HCT116 (cell line): ENCODE results near the gene PTCSC3. TPM values are rescaled to one million over a fixed set of nuclear protein-coding genes. Genes with fewer than 3 reads are reported as not detected.
A peak's percentile ranks its signal among the peaks of the same experiment; 100 is the strongest.

Experiments
- ATAC-seq: fragments of 200-7000 bp; cut with Tn5 transposase; 2 replicates; pipeline ENCODE4 v1.9.1; 2020; ENCODE audit warnings: mild to moderate bottlenecking, moderate library complexity
- Bru-seq: library from RNA; stranded (reverse); fragments of 400-500 nt; gene quantifications from one replicate; lab custom pipeline; 2021; lab: Mats Ljungman, UMichigan
- BruChase-seq, 2 experiments: library from RNA; stranded (reverse); fragments of 400-500 nt; gene quantifications; one replicate each; lab custom pipeline; 2021; lab: Mats Ljungman, UMichigan
- BruUV-seq: library from RNA; stranded (reverse); fragments of 400-500 nt; replicated peaks from 2 replicates; lab custom pipeline; 2021; lab: Mats Ljungman, UMichigan
- CTCF ChIA-PET: fragments of 300-600 bp; sonication (Branson Sonifier 250); formaldehyde crosslinking; loops from one replicate; lab custom pipeline; 2021; ENCODE audit warnings: antibody characterized with exemption; lab: Charles Lee
- POLR2A ChIA-PET: fragments of 300-600, 350-600 bp; sonication (Branson Sonifier 250); formaldehyde crosslinking; loops from one replicate; lab custom pipeline; 2021; ENCODE audit warnings: antibody characterized with exemption; lab: Charles Lee
- RAD21 ChIA-PET, 2 experiments: fragments of 300-600 bp; sonication (Branson Sonifier 250); formaldehyde crosslinking; loops; one replicate each; lab custom pipeline; 2023; ENCODE audit warnings: low total read pairs in 2 of 2; ENCODE audit not compliant: uncharacterized antibody in 2 of 2, unreplicated experiment in 2 of 2, low non-redundant PET in 1 of 2; lab: Charles Lee
- DNase-seq: peaks from one replicate; pipeline ENCODE4 v3.0.0-alpha.2; 2010; ENCODE audit warnings: low read depth, low spot score
- H2AFZ ChIP-seq: fragments of 200-600 bp; shearing (Covaris generic), sonication (generic); 2 replicates; pipeline ENCODE4 v1.6.1; 2017; ENCODE audit warnings: low read depth, mixed run types, mixed read lengths, antibody characterized with exemption, low read length; ENCODE audit not compliant: poor library complexity, severe bottlenecking
- H3K27ac ChIP-seq: 2 replicates; pipeline ENCODE4 v1.5.1; 2012; ENCODE audit warnings: low read depth, low read length
- H3K27me3 ChIP-seq: fragments of 200-600 bp; sonication (generic); 2 replicates; pipeline ENCODE4 v1.6.1; 2016; ENCODE audit warnings: mixed run types, low read length, mixed read lengths; ENCODE audit not compliant: insufficient read depth
- H3K36me3 ChIP-seq, 2 experiments: fragments of 200-500 bp in 1 of 2; fragments of 200-600 bp in 1 of 2; sonication (Bioruptor generic) in 1 of 2; sonication (generic) in 1 of 2; 2 replicates each; pipeline versions ENCODE4 v1.5.1 to v1.6.1; 2014 to 2016; ENCODE audit warnings: low read length in 2 of 2, inconsistent platforms in 1 of 2, mixed read lengths in 1 of 2, mixed run types in 1 of 2; ENCODE audit not compliant: insufficient read depth in 2 of 2, control insufficient read depth in 1 of 2
- H3K4me1 ChIP-seq, 2 experiments: fragments of 200-600 bp in 1 of 2; sonication (generic) in 1 of 2; 2 replicates each; pipeline versions ENCODE4 v1.5.1 to v1.6.1; 2012 to 2017; ENCODE audit warnings: low read length in 2 of 2, inconsistent platforms in 1 of 2, mild to moderate bottlenecking in 1 of 2, mixed read lengths in 1 of 2, mixed run types in 1 of 2, moderate library complexity in 1 of 2; ENCODE audit not compliant: insufficient read depth in 2 of 2, control insufficient read depth in 1 of 2
- H3K4me2 ChIP-seq: fragments of 200-600 bp; sonication (generic); 2 replicates; pipeline ENCODE4 v1.6.1; 2017; ENCODE audit warnings: mixed run types, low read length, mixed read lengths
- H3K4me3 ChIP-seq, 2 experiments: fragments of 200-600 bp in 1 of 2; sonication (generic) in 1 of 2; replicated peaks in 1 of 2; 2 replicates each; pipeline ENCODE4 v1.5.1; 2011 to 2016; ENCODE audit warnings: low read length in 2 of 2, control low read depth in 1 of 2, low read depth in 1 of 2, mild to moderate bottlenecking in 1 of 2, mixed read lengths in 1 of 2, mixed run types in 1 of 2
- H3K79me2 ChIP-seq: fragments of 200-600 bp; sonication (generic); 2 replicates; pipeline ENCODE4 v1.6.1; 2017; ENCODE audit warnings: mild to moderate bottlenecking, mixed run types, low read length, moderate library complexity, mixed read lengths; ENCODE audit not compliant: insufficient read depth
- H3K9ac ChIP-seq: fragments of 200-600 bp; sonication (generic); 2 replicates; pipeline ENCODE4 v1.6.1; 2016; ENCODE audit warnings: low read length, mixed read lengths
- H3K9me2 ChIP-seq: fragments of 200-600 bp; sonication (generic), shearing (Covaris generic); 2 replicates; pipeline ENCODE4 v1.6.1; 2017; ENCODE audit warnings: mixed run types, mild to moderate bottlenecking, moderate library complexity; ENCODE audit not compliant: insufficient read depth
- H3K9me3 ChIP-seq, 2 experiments: fragments of 200-500 bp in 1 of 2; fragments of 200-600 bp in 1 of 2; sonication (Bioruptor generic) in 1 of 2; sonication (generic) in 1 of 2; 2 replicates each; pipeline ENCODE4 v1.6.1; 2014 to 2017; ENCODE audit warnings: low read length in 2 of 2, mixed read lengths in 2 of 2, inconsistent platforms in 1 of 2, low read depth in 1 of 2, mild to moderate bottlenecking in 1 of 2, mixed run types in 1 of 2, moderate library complexity in 1 of 2; ENCODE audit not compliant: control insufficient read depth in 1 of 2, insufficient read depth in 1 of 2
- H4K20me1 ChIP-seq: fragments of 200-600 bp; sonication (generic), shearing (Covaris generic); 2 replicates; pipeline ENCODE4 v1.6.1; 2017; ENCODE audit warnings: mixed run types, mild to moderate bottlenecking, moderate library complexity; ENCODE audit not compliant: insufficient read depth
- FOSL1 ChIP-seq: IDR thresholded peaks from 2 replicates; pipeline ENCODE4 v1.6.1; 2012; ENCODE audit warnings: low read depth
- intact Hi-C: fragments of 100-400 bp; cut with micrococcal nuclease; formaldehyde crosslinking; loops from 2 replicates; pipeline ENCODE4 v1.10.0; 2022
- long read RNA-seq: library from polyadenylated mRNA; unstranded; transcript quantifications from one replicate; pipeline ENCODE4 v2.0.0, GENCODE V29; 2021; ENCODE audit not compliant: unreplicated experiment
- polyA plus RNA-seq: library from polyadenylated mRNA; unstranded; fragments of >200 nt; gene quantifications from 2 replicates; pipeline ENCODE4 v1.2.1, GENCODE V29; 2012; ENCODE audit warnings: missing spikeins
- total RNA-seq: library from RNA; stranded (reverse); gene quantifications from one replicate; pipeline ENCODE4 v1.2.1, GENCODE V29; 2021; ENCODE audit not compliant: unreplicated experiment
- TF ChIP-seq, protein P1 (sequence below): IDR thresholded peaks from 2 replicates; pipeline ENCODE4 v1.6.1; 2012
- TF ChIP-seq, protein P2 (sequence below): IDR thresholded peaks from 2 replicates; pipeline ENCODE4 v1.6.1; 2011; ENCODE audit warnings: mild to moderate bottlenecking, low read length, moderate library complexity; ENCODE audit not compliant: insufficient replicate concordance; ENCODE audit errors: extremely low read depth

Gene PTCSC3
- total RNA-seq (not detected), Bru-seq, nascent RNA (not detected), BruChase-seq, experiment 1, labeled RNA remaining after a 6-hour chase (not detected), BruChase-seq, experiment 2, labeled RNA remaining after a 2-hour chase (percentile 6 among the genes with signal in this experiment)
- not detected in 2 replicates for polyA plus RNA-seq
- long read RNA-seq: 0 reads

DNA sequence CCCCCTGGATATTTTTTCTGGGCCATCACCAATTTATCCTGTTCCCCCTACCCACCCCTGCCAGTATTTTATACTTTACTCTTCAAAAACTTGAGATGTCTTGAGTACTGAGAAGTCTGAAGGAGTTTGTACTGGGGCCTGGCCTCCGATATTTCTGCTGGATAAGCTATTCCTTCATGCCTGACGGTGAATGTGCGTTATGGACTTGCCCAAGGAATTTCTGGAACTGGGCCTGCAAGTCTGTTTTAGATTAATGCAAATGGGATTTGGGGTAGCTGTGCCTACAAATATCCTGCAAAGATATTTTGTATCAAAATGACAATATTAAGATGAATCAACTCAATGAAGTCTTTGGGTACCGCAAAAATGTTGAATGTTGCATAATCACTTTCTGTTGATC is at the start of gene PTCSC3:
PTCSC3 (minus strand) TSS at position 199 of the 400 bp plus-strand sequence.
- POLR2A ChIA-PET: no interaction called here
- Histone ChIP-seq H3K9me2 (no peaks in the 10 kb centered on the region), H3K27ac (no peak within 1 kb of the TSS), H3K4me1 (no peaks in the 10 kb centered on the region)
- RAD21 ChIA-PET: no interaction called here
- TF ChIP-seq, protein P1, sequence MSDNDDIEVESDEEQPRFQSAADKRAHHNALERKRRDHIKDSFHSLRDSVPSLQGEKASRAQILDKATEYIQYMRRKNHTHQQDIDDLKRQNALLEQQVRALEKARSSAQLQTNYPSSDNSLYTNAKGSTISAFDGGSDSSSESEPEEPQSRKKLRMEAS: no peak
- TF ChIP-seq, all 23 proteins: peak for 0
- Histone ChIP-seq H4K20me1 (no peaks in the 10 kb centered on the region), H3K79me2 (no peaks in the 10 kb centered on the region), H2AFZ (no peak within 1 kb of the TSS), H3K4me2 (no peak within 1 kb of the TSS), H3K27me3 (peaks cover 22% of the 10 kb centered on the region), H3K4me3 (no peak within 1 kb of the TSS), H3K9me3 (no peaks in the 10 kb centered on the region), H3K9ac (no peak within 1 kb of the TSS), H3K36me3 (no peaks in the 10 kb centered on the region)
- ATAC-seq (no peak), DNase-seq (no peak)
- BruUV-seq: no TSS peak
- intact Hi-C loops: no loop called here
- CTCF ChIA-PET: no interaction called here

DNA sequence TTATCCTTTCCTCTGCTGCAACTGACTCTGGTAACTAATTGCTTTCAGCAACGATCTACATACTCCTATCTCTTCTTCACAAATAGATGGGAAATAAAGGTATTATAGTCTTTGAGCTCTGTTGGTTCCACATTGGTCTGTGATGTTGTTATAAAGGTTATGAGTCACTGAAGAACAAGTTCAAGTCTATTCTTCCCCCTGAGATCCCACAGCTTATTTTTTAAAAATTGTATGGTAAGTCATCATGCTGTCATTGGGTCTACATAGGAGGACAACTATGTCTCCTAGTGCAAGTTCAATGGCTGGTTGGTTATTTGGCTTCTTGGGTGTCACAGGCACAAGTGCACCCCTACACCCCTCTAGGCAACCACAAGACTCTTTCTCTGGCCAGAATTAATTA is 49.6 kb upstream of the PTCSC3 start:
- ChIA-PET POLR2A (interaction anchor here (0.6 kb wide), 1 partner anchor 1145 kb away, joined by 3 read pairs; no protein-coding TSS in a partner anchor), CTCF (no interaction called here), RAD21 (no interaction called here)
- H3K79me2 ChIP-seq: no peaks in the 10 kb centered on the region
- H3K36me3 ChIP-seq: no peaks in the 10 kb centered on the region
- H3K27me3 ChIP-seq: peaks cover 7% of the 10 kb centered on the region; the same call in 1 of the 2 replicates
- H3K9me3 ChIP-seq: no peaks in the 10 kb centered on the region
- H4K20me1 ChIP-seq: no peaks in the 10 kb centered on the region
- intact Hi-C loops: no loop called here
- no peak overlapping the region for H3K4me2 ChIP-seq
- no peak for ATAC-seq
- H3K4me3 ChIP-seq: no peak overlapping the region
- no peak overlapping the region for H2AFZ ChIP-seq
- no peaks in the 10 kb centered on the region for H3K4me1 ChIP-seq
- H3K9ac ChIP-seq: no peak overlapping the region
- no peak for DNase-seq
- BruUV-seq: no TSS peak
- no peaks in the 10 kb centered on the region for H3K9me2 ChIP-seq
- H3K27ac ChIP-seq: no peak overlapping the region
- no peak for TF ChIP-seq FOSL1
- TF ChIP-seq, protein P2, sequence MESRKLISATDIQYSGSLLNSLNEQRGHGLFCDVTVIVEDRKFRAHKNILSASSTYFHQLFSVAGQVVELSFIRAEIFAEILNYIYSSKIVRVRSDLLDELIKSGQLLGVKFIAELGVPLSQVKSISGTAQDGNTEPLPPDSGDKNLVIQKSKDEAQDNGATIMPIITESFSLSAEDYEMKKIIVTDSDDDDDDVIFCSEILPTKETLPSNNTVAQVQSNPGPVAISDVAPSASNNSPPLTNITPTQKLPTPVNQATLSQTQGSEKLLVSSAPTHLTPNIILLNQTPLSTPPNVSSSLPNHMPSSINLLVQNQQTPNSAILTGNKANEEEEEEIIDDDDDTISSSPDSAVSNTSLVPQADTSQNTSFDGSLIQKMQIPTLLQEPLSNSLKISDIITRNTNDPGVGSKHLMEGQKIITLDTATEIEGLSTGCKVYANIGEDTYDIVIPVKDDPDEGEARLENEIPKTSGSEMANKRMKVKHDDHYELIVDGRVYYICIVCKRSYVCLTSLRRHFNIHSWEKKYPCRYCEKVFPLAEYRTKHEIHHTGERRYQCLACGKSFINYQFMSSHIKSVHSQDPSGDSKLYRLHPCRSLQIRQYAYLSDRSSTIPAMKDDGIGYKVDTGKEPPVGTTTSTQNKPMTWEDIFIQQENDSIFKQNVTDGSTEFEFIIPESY: no peak
- TF ChIP-seq, all 23 proteins: peak for 0
